Adipocyte (in vitro differentiated cells): ENCODE data around the gene ZNF394.
"Not testable (repeated sequence)": the region's sequence is repeated elsewhere in the genome, so short reads cannot be mapped to it uniquely, and the experiment has no call there.

Experiments used
- DNase-seq: peaks from one replicate; pipeline ENCODE4 v3.0.0-alpha.2; 2015; ENCODE audit warnings: low read depth
- H3K27me3 ChIP-seq: replicated peaks from 2 replicates; pipeline ENCODE4 v1.7.0; 2013; ENCODE audit warnings: mild to moderate bottlenecking, low read length, moderate library complexity; ENCODE audit not compliant: control insufficient read depth, insufficient read depth
- H3K36me3 ChIP-seq: 2 replicates; pipeline ENCODE4 v1.7.0; 2013; ENCODE audit warnings: low read length, mild to moderate bottlenecking, moderate library complexity; ENCODE audit not compliant: control insufficient read depth, insufficient read depth, severe bottlenecking
- H3K4me1 ChIP-seq: 2 replicates; pipeline ENCODE4 v1.7.0; 2013; ENCODE audit warnings: mild to moderate bottlenecking, low read length, moderate library complexity; ENCODE audit not compliant: control insufficient read depth, insufficient read depth
- H3K4me3 ChIP-seq: 2 replicates; pipeline ENCODE4 v1.7.0; 2013; ENCODE audit warnings: mild to moderate bottlenecking, low read length, moderate library complexity
- H3K9ac ChIP-seq: 2 replicates; pipeline ENCODE4 v1.7.0; 2013; ENCODE audit warnings: mild to moderate bottlenecking, low read length, moderate library complexity
- H3K9me3 ChIP-seq: 2 replicates; pipeline ENCODE4 v1.7.0; 2013; ENCODE audit warnings: mild to moderate bottlenecking, low read length, moderate library complexity; ENCODE audit not compliant: control insufficient read depth

ZNF394 gene

GRCh38 chr7:99521399-99521798, 21.3 kb upstream of the ZNF394 start:
- no peaks in the 10 kb centered on the region for H3K4me1 ChIP-seq
- no peak overlapping the region for H3K4me3 ChIP-seq
- no peak overlapping the region for H3K9ac ChIP-seq
- no peak for DNase-seq
- H3K27me3 ChIP-seq = no peaks in the 10 kb centered on the region
- peaks cover 60% of the 10 kb centered on the region for H3K36me3 ChIP-seq
- H3K9me3 ChIP-seq = no peaks in the 10 kb centered on the region

GRCh38 chr7:99514050-99514449, 14.0 kb upstream of the ZNF394 start:
- no peaks in the 10 kb centered on the region for H3K9me3 ChIP-seq
- no peak overlapping the region for H3K9ac ChIP-seq
- H3K36me3 ChIP-seq = peaks cover 27% of the 10 kb centered on the region
- H3K4me1 ChIP-seq = peaks cover 7% of the 10 kb centered on the region
- no peak overlapping the region for H3K4me3 ChIP-seq
- peak; percentile 21 for DNase-seq
- H3K27me3 ChIP-seq = no peaks in the 10 kb centered on the region

GRCh38 chr7:99505324-99505662, 5.2 kb upstream of the ZNF394 start:
- DNase-seq = no peak
- Histone ChIP-seq H3K36me3 (no peaks in the 10 kb centered on the region), H3K27me3 (no peaks in the 10 kb centered on the region), H3K9ac (peak overlapping the region; percentile 94), H3K4me3 (peak overlapping the region; percentile 98), H3K4me1 (peaks cover 22% of the 10 kb centered on the region), H3K9me3 (no peaks in the 10 kb centered on the region)

- H3K4me3 ChIP-seq = peak within 1 kb of the TSS; percentile 98
- H3K9ac ChIP-seq = peak within 1 kb of the TSS; percentile 94
- H3K27me3 ChIP-seq = no peaks in the 10 kb centered on the region
- no peaks in the 10 kb centered on the region for H3K9me3 ChIP-seq
- no peaks in the 10 kb centered on the region for H3K36me3 ChIP-seq
- DNase-seq = peak; percentile 97
- peaks cover 22% of the 10 kb centered on the region for H3K4me1 ChIP-seq
Measured at GRCh38 chr7:99504603-99505323, 4.7 kb upstream of the ZNF394 start, which contains the start of gene ZKSCAN5. ZKSCAN5 (plus strand) TSS chr7:99504662; CDS start chr7:99506045, 1,383 bp downstream.

- peak; percentile 100 for DNase-seq
Measured at GRCh38 chr7:99504281-99504602, 4.2 kb upstream of the ZNF394 start.

GRCh38 chr7:99501236-99501635, 1.2 kb upstream of the ZNF394 start:
- Histone ChIP-seq H3K4me1 (peaks cover 28% of the 10 kb centered on the region), H3K4me3 (peak overlapping the region; percentile 100)
- not testable (repeated sequence) for H3K36me3 ChIP-seq, H3K27me3 ChIP-seq, DNase-seq, H3K9ac ChIP-seq, H3K9me3 ChIP-seq

More at GRCh38 chr7:99504281-99504602, 4.2 kb upstream of the ZNF394 start:
- H3K4me1 ChIP-seq = peaks cover 22% of the 10 kb centered on the region
- H3K9ac ChIP-seq = peak overlapping the region; percentile 94
- H3K4me3 ChIP-seq = peak overlapping the region; percentile 98
- no peaks in the 10 kb centered on the region for H3K36me3 ChIP-seq
- H3K9me3 ChIP-seq = no peaks in the 10 kb centered on the region
- H3K27me3 ChIP-seq = no peaks in the 10 kb centered on the region

- Histone ChIP-seq H3K36me3 (peaks cover 6% of the 10 kb centered on the region), H3K4me3 (peak overlapping the region; percentile 100), H3K9me3 (no peaks in the 10 kb centered on the region), H3K9ac (peak overlapping the region; percentile 97), H3K4me1 (peaks cover 22% of the 10 kb centered on the region), H3K27me3 (no peaks in the 10 kb centered on the region)
- no peak for DNase-seq
Measured at GRCh38 chr7:99500637-99501009, 542 bp upstream of the ZNF394 start.

- peak overlapping the region; percentile 97 for H3K9ac ChIP-seq
- H3K27me3 ChIP-seq = no peaks in the 10 kb centered on the region
- H3K4me3 ChIP-seq = peak overlapping the region; percentile 100
- peaks cover 5% of the 10 kb centered on the region for H3K9me3 ChIP-seq
- DNase-seq = no peak
- peaks cover 21% of the 10 kb centered on the region for H3K4me1 ChIP-seq
- peaks cover 10% of the 10 kb centered on the region for H3K36me3 ChIP-seq
Measured at GRCh38 chr7:99499371-99499720, 735 bp downstream of the ZNF394 start.

GRCh38 chr7:99498546-99498944, 1.5 kb downstream of the ZNF394 start:
- Histone ChIP-seq H3K4me1 (peaks cover 21% of the 10 kb centered on the region), H3K27me3 (no peaks in the 10 kb centered on the region), H3K9me3 (peaks cover 13% of the 10 kb centered on the region), H3K9ac (peak overlapping the region; percentile 97), H3K4me3 (peak overlapping the region; percentile 100), H3K36me3 (peaks cover 18% of the 10 kb centered on the region)
- no peak for DNase-seq

- no peak for DNase-seq
- peaks cover 24% of the 10 kb centered on the region for H3K36me3 ChIP-seq
- H3K4me3 ChIP-seq = peak overlapping the region; percentile 100
- no peaks in the 10 kb centered on the region for H3K27me3 ChIP-seq
- peaks cover 19% of the 10 kb centered on the region for H3K9me3 ChIP-seq
- H3K9ac ChIP-seq = peak overlapping the region; percentile 97
- H3K4me1 ChIP-seq = peaks cover 21% of the 10 kb centered on the region
Measured at GRCh38 chr7:99497766-99498545, 2.1 kb downstream of the ZNF394 start.

GRCh38 chr7:99493823-99494222, 6.3 kb downstream of the ZNF394 start:
- H3K4me3 ChIP-seq = peak overlapping the region; percentile 47
- peaks cover 14% of the 10 kb centered on the region for H3K4me1 ChIP-seq
- H3K9ac ChIP-seq = no peak overlapping the region
- H3K36me3 ChIP-seq = peaks cover 38% of the 10 kb centered on the region
- no peak for DNase-seq
- H3K9me3 ChIP-seq = peaks cover 22% of the 10 kb centered on the region
- no peaks in the 10 kb centered on the region for H3K27me3 ChIP-seq
